Activated CD8-positive, alpha-beta memory T cell treated with anti-CD3 and anti-CD28 coated beads, Interleukin-2, amount 50 U/mL, for 24 hours (primary cell): ENCODE measurements around the gene RASIP1.

ENCODE experiments used
- DNase-seq: peaks from one replicate; pipeline ENCODE4 v3.0.0-alpha.2; 2020; ENCODE audit errors: extremely low read depth

The RASIP1 gene

GRCh38 chr19:48756212-48756611, 15.8 kb upstream of the RASIP1 start:
- DNase-seq, result no peak

- DNase-seq, result no peak
Measured at GRCh38 chr19:48755787-48756186, 15.4 kb upstream of the RASIP1 start.

- DNase-seq, result no peak
Measured at GRCh38 chr19:48755084-48755641, 14.8 kb upstream of the RASIP1 start, which contains the start of gene FGF21. TSS of gene FGF21 (plus strand) at chr19:48755524. CDS start at chr19:48756237, 713 bp downstream.

GRCh38 chr19:48752496-48753365, 12.3 kb upstream of the RASIP1 start, which contains the start of gene FUT1:
TSS of gene FUT1 (minus strand) at chr19:48752641. CDS start at chr19:48751281, 1,360 bp downstream.
- no peak for DNase-seq

- no peak for DNase-seq
Measured at GRCh38 chr19:48751845-48752495, 11.6 kb upstream of the RASIP1 start.

GRCh38 chr19:48750771-48751504, 10.5 kb upstream of the RASIP1 start:
- DNase-seq, result no peak

GRCh38 chr19:48750351-48750750, 9.9 kb upstream of the RASIP1 start:
- DNase-seq, result no peak

GRCh38 chr19:48749571-48750198, 9.3 kb upstream of the RASIP1 start:
- DNase-seq, result no peak

- DNase-seq, result no peak
Measured at GRCh38 chr19:48746738-48747575, 6.5 kb upstream of the RASIP1 start, which contains the start of gene IZUMO1. TSS of gene IZUMO1 (minus strand) at chr19:48746909. CDS start at chr19:48745859, 1,050 bp downstream.

GRCh38 chr19:48746110-48746509, 5.7 kb upstream of the RASIP1 start:
- DNase-seq, result no peak

- no peak for DNase-seq
Measured at GRCh38 chr19:48745208-48745995, 5.0 kb upstream of the RASIP1 start.

- DNase-seq, result no peak
Measured at GRCh38 chr19:48742096-48742495, 1.7 kb upstream of the RASIP1 start.

GRCh38 chr19:48741129-48741999, 954 bp upstream of the RASIP1 start:
- DNase-seq, result no peak

GRCh38 chr19:48739404-48740163, 826 bp downstream of the RASIP1 start:
- DNase-seq, result no peak

- DNase-seq, result peak; percentile 68
Measured at GRCh38 chr19:48738557-48739403, 1.6 kb downstream of the RASIP1 start.

- DNase-seq, result no peak
Measured at GRCh38 chr19:48737360-48737998, 2.9 kb downstream of the RASIP1 start.
